Gastrocnemius medialis (tissue), 4 donors: ENCODE results near the gene JAML. TPM values are rescaled to one million over a fixed set of nuclear protein-coding genes. Genes with fewer than 3 reads are reported as not detected.

Source experiments
- ATAC-seq, 2 donors: fragments of 150-250 bp; one replicate each; pipeline ENCODE4 v1.9.1; 2016
- DNase-seq, 2 donors: peaks; one replicate each; pipeline ENCODE4 v3.0.0-alpha.2; 2019
- H3K27ac ChIP-seq, 4 donors: fragments of 200-600 bp; sonication (generic); 1 replicate in 1 of 4; 2 replicates in 3 of 4; pipeline ENCODE4 v1.5.1; 2016 to 2018; ENCODE audit warnings: mild to moderate bottlenecking in 2 of 4, moderate library complexity in 1 of 4
- H3K27me3 ChIP-seq, 3 donors: fragments of 200-600 bp; sonication (generic) in 2 of 3; 1 replicate in 1 of 3; 2 replicates in 2 of 3; pipeline versions ENCODE4 v1.5.1 to v1.6.0; 2016 to 2019; ENCODE audit warnings: mild to moderate bottlenecking in 1 of 3, moderate library complexity in 1 of 3
- H3K36me3 ChIP-seq, 2 donors: fragments of 200-600 bp; sonication (generic) in 1 of 2; one replicate each; pipeline ENCODE4 v1.5.1; 2017 to 2018
- H3K4me1 ChIP-seq, 2 donors: fragments of 200-600 bp; sonication (generic) in 1 of 2; one replicate each; pipeline ENCODE4 v1.5.1; 2016 to 2017; ENCODE audit warnings: mild to moderate bottlenecking in 2 of 2
- H3K4me3 ChIP-seq, 4 donors: fragments of 200-600 bp; sonication (generic) in 3 of 4; 1 replicate in 1 of 4; 2 replicates in 3 of 4; pipeline ENCODE4 v1.5.1; 2016 to 2019; ENCODE audit warnings: mild to moderate bottlenecking in 2 of 4
- H3K9me3 ChIP-seq, 3 donors: fragments of 200-600 bp; sonication (generic) in 2 of 3; 1 replicate in 1 of 3; 2 replicates in 2 of 3; pipeline ENCODE4 v1.5.1; 2016 to 2019
- POLR2A ChIP-seq, 2 donors: fragments of 450-650 bp; IDR thresholded peaks; one replicate each; pipeline ENCODE4 v1.6.1; 2017; ENCODE audit warnings: antibody characterized with exemption in 2 of 2, mild to moderate bottlenecking in 2 of 2, moderate library complexity in 2 of 2
- in situ Hi-C, 4 donors: fragments of 200-750 bp; cut with MboI; loops; one replicate each; pipeline versions ENCODE4 v1.15.0 to v1.8.0; 2017; ENCODE audit warnings: low sequenced_read_pairs in 4 of 4
- intact Hi-C: fragments of 100-400 bp; cut with DNase I; formaldehyde crosslinking; loops from one replicate; pipeline ENCODE4 v1.15.1; 2023; ENCODE audit warnings: low total_unique reads
- total RNA-seq, 4 donors: library from RNA; depleted of rRNA; stranded (reverse); fragments of >200 nt; gene quantifications; one replicate each; pipeline versions ENCODE4 v1.1.0 to v1.2.3, GENCODE V29; 2016
- TF ChIP-seq, protein P1 (sequence below), 5 experiments: fragments of 450-650 bp in 3 of 5; fragments of 200-600 bp in 2 of 5; sonication (generic) in 2 of 5; IDR thresholded peaks in 4 of 5; conservative IDR thresholded peaks in 1 of 5; 1 replicate in 4 of 5; 2 replicates in 1 of 5; pipeline ENCODE4 v1.5.1; 2016 to 2019; ENCODE audit warnings: antibody characterized with exemption in 5 of 5, mild to moderate bottlenecking in 3 of 5, moderate library complexity in 3 of 5

The JAML gene
- total RNA-seq, 4 donors from 2014 or later = 0.82 to 1.2 (median 0.91) TPM; not detected in 1

DNA sequence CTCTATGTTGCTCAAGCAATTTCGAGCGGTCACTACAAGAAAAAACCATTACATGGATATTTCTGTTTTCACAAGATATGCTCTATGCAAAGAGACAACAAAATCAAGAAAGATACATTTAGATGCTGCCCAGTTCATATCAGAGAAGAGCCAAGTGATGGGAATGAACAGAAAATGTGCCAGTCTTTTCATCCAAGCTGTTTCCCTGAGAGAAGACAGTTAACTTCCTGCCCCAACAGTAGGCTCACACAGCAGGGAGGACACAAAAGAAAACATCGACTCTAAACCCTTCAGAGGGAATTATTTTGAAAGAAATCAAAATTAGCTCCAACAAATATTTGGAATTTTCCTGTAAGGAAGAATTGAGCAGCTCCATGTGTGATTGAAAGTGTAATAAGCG, 11.6 kb downstream of the JAML start:
- intact Hi-C loops = no loop called here
- H3K4me1 ChIP-seq = no peaks in the 10 kb centered on the region
- no peak for ATAC-seq

DNA sequence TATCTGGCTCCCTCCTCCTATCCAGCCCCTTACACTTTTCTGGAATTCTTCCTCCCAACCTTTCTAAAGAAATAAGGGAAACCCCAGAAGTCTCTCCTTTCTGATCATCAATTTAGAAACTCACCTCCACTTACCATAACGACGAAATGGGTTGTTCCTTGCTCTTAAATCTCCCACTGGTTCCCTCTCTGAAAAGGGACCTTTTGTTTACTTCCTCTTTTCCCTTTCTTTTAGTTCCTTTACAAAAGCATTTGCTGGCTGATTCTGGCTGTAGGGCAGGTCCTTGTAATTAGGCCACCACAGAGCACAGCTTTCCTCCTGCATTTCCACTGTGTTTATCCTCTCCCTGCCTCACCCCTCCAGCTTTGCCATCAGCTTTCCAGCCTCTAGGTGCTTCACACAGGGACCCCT, 12.0 kb downstream of the JAML start:
- in situ Hi-C loops (no loop called here), intact Hi-C loops (no loop called here)
- DNase-seq (no peak), ATAC-seq (no peak)
- H3K9me3 ChIP-seq = no peaks in the 10 kb centered on the region
- H3K27ac ChIP-seq = no peak overlapping the region
- peaks cover 0 to 14% (median 13%) of the 10 kb centered on the region in 3 donors for H3K27me3 ChIP-seq
- TF ChIP-seq, protein P1, sequence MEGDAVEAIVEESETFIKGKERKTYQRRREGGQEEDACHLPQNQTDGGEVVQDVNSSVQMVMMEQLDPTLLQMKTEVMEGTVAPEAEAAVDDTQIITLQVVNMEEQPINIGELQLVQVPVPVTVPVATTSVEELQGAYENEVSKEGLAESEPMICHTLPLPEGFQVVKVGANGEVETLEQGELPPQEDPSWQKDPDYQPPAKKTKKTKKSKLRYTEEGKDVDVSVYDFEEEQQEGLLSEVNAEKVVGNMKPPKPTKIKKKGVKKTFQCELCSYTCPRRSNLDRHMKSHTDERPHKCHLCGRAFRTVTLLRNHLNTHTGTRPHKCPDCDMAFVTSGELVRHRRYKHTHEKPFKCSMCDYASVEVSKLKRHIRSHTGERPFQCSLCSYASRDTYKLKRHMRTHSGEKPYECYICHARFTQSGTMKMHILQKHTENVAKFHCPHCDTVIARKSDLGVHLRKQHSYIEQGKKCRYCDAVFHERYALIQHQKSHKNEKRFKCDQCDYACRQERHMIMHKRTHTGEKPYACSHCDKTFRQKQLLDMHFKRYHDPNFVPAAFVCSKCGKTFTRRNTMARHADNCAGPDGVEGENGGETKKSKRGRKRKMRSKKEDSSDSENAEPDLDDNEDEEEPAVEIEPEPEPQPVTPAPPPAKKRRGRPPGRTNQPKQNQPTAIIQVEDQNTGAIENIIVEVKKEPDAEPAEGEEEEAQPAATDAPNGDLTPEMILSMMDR (IDR thresholded peaks at IDR 0.05 in 4 of 5, conservative IDR thresholded peaks at IDR 0.05 in 1 of 5) = no peak
- TF ChIP-seq POLR2A (IDR thresholded peaks at IDR 0.05) = no peak
- no peaks in the 10 kb centered on the region for H3K4me1 ChIP-seq
- H3K4me3 ChIP-seq = no peak overlapping the region
- H3K36me3 ChIP-seq = no peaks in the 10 kb centered on the region

More for the DNA sequence above, 11.6 kb downstream of the JAML start:
- no peak for TF ChIP-seq POLR2A (IDR thresholded peaks at IDR 0.05)
- TF ChIP-seq, protein P1 (IDR thresholded peaks at IDR 0.05 in 4 of 5, conservative IDR thresholded peaks at IDR 0.05 in 1 of 5) = no peak
- no peak overlapping the region for H3K27ac ChIP-seq
- in situ Hi-C loops = no loop called here
- no peaks in the 10 kb centered on the region for H3K36me3 ChIP-seq
- no peak overlapping the region for H3K4me3 ChIP-seq
- H3K27me3 ChIP-seq = peaks cover 0 to 14% (median 13%) of the 10 kb centered on the region in 3 donors
- no peaks in the 10 kb centered on the region for H3K9me3 ChIP-seq
- DNase-seq = no peak

DNA sequence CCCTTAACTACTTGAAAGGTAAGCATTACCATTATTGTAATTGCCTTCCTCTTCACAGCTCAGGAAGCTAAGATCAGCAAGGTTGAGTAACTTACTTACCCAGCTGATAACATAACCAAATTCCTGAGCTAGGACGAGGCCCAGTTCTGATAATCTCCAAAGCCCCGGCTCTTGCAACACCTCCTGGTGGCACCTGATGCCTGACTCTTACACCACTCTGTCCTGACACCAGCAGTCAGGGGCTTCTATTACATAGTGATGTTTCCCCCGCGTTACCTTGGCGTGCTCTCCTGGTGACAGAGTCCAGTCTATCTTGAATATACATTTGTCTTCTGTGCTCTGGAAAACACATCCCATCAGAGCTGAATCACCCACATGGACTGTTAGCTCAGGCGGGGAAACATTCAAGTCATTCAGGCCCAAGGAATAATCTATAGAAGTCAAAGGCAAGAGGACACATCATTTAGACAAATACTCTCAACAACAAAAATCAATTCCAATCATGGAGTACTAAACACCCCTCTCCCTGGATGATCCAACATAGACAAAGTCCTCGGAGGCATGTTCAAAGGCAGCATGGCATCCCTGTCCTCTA, 12.6 kb downstream of the JAML start:
- in situ Hi-C loops (no loop called here), intact Hi-C loops (no loop called here)
- no peak for ATAC-seq
- no peaks in the 10 kb centered on the region for H3K36me3 ChIP-seq
- TF ChIP-seq, protein P1 (IDR thresholded peaks at IDR 0.05 in 4 of 5, conservative IDR thresholded peaks at IDR 0.05 in 1 of 5) = no peak
- H3K9me3 ChIP-seq = no peaks in the 10 kb centered on the region
- no peak overlapping the region for H3K27ac ChIP-seq
- peaks cover 0 to 13% (median 11%) of the 10 kb centered on the region in 3 donors for H3K27me3 ChIP-seq
- H3K4me1 ChIP-seq = no peaks in the 10 kb centered on the region
- no peak overlapping the region for H3K4me3 ChIP-seq
- no peak for DNase-seq

DNA sequence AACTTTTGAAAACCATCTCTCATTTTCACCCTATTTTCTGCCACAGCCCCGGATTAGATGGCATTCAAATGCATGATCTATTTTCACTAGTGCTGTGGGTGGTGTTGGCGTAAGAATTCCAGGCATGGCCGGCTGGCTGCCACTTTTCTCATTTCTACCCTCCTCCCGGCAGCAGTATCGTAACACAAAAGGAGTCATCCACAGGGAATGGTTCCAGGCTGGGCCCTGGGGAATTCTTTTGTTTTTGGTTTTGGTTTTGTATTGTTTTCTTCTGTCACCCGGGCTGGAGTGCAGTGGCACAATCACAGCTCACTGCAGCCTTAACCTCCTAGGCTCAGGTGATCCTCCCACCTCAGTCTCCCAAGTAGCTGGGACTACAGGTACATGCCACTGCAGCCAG, 13.8 kb downstream of the JAML start:
- DNase-seq (no peak), ATAC-seq (no peak)
- Histone ChIP-seq H3K4me3 (no peak overlapping the region), H3K27ac (no peak overlapping the region), H3K4me1 (no peaks in the 10 kb centered on the region), H3K36me3 (no peaks in the 10 kb centered on the region), H3K9me3 (no peaks in the 10 kb centered on the region), H3K27me3 (peaks cover 0 to 13% (median 11%) of the 10 kb centered on the region in 3 donors)
- no peak for TF ChIP-seq POLR2A (IDR thresholded peaks at IDR 0.05)
- TF ChIP-seq, protein P1 (IDR thresholded peaks at IDR 0.05 in 4 of 5, conservative IDR thresholded peaks at IDR 0.05 in 1 of 5) = no peak
- intact Hi-C loops = no loop called here
- in situ Hi-C loops = no loop called here

DNA sequence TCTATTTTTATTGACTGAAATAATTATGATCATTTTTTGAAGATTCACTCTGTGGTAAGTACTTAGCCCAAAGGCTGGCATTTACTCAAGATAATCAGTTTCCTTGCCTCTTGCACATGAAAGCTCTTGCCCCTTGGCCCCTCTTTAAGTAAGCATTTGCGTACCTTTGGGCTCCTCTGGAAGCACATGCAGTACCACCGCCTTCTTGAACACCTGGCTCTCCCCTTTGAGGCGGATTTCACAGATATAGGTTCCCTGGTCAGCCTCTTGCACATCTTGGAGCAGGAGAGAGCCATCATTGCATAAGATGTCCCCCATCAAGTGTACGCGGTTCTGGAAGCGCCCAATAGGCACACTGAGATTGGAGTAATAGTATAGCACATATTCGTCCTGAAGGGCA, 14.5 kb downstream of the JAML start:
- in situ Hi-C loops (no loop called here), intact Hi-C loops (no loop called here)
- H3K9me3 ChIP-seq = no peaks in the 10 kb centered on the region
- no peak for TF ChIP-seq POLR2A (IDR thresholded peaks at IDR 0.05)
- TF ChIP-seq, protein P1 (IDR thresholded peaks at IDR 0.05 in 4 of 5, conservative IDR thresholded peaks at IDR 0.05 in 1 of 5) = no peak
- no peaks in the 10 kb centered on the region for H3K4me1 ChIP-seq
- no peaks in the 10 kb centered on the region for H3K36me3 ChIP-seq
- no peak for ATAC-seq
- no peak for DNase-seq
- no peak overlapping the region for H3K4me3 ChIP-seq
- no peak overlapping the region for H3K27ac ChIP-seq
- H3K27me3 ChIP-seq = peaks cover 0 to 13% (median 11%) of the 10 kb centered on the region in 3 donors
